HepG2 (cell line): ENCODE results near the gene USP5. TPM values are rescaled to one million over a fixed set of nuclear protein-coding genes. Genes with fewer than 3 reads are reported as not detected.
A peak's percentile ranks its signal among the peaks of the same experiment; 100 is the strongest.

Experiments used
- GPN1 ChIP-seq: sonication (generic); formaldehyde crosslinking; IDR thresholded peaks from 2 replicates; pipeline ENCODE4 v1.5.1; 2020; ENCODE audit warnings: missing genetic modification reagents, borderline replicate concordance
- HNF1B ChIP-seq: sonication (generic); formaldehyde crosslinking; IDR thresholded peaks from 2 replicates; pipeline ENCODE4 v1.5.1; 2020; ENCODE audit warnings: mild to moderate bottlenecking, moderate library complexity, missing genetic modification reagents
- MED1 ChIP-seq: sonication (generic); formaldehyde crosslinking; IDR thresholded peaks from 2 replicates; pipeline ENCODE4 v1.4.0; 2020; ENCODE audit warnings: missing genetic modification reagents
- NFE2L2 ChIP-seq: fragments of 150-350 bp; IDR thresholded peaks from 2 replicates; pipeline ENCODE4 v1.6.1; 2014; ENCODE audit warnings: low read length
- NR2C2 ChIP-seq: sonication (generic); formaldehyde crosslinking; IDR thresholded peaks from 2 replicates; pipeline ENCODE4 v1.4.0; 2020; ENCODE audit warnings: missing genetic modification reagents, mild to moderate bottlenecking, moderate library complexity, borderline replicate concordance
- PAX8 ChIP-seq: sonication (generic); formaldehyde crosslinking; IDR thresholded peaks from 2 replicates; pipeline ENCODE4 v1.8.0; 2022; ENCODE audit warnings: mild to moderate bottlenecking, missing genetic modification reagents, borderline replicate concordance
- POGZ ChIP-seq: sonication (generic); formaldehyde crosslinking; IDR thresholded peaks from 2 replicates; pipeline ENCODE4 v1.4.0; 2020; ENCODE audit warnings: mild to moderate bottlenecking, missing genetic modification reagents
- RARG ChIP-seq: sonication (generic); formaldehyde crosslinking; IDR thresholded peaks from 2 replicates; pipeline ENCODE4 v1.4.0; 2020; ENCODE audit warnings: low read depth, mild to moderate bottlenecking, missing genetic modification reagents
- SMC3 ChIP-seq: IDR thresholded peaks from 2 replicates; pipeline ENCODE4 v1.6.1; 2011; ENCODE audit warnings: low read length, improper control_type of control experiment
- ZBTB10 ChIP-seq: sonication (generic); formaldehyde crosslinking; IDR thresholded peaks from 2 replicates; pipeline ENCODE4 v1.4.0; 2020; ENCODE audit warnings: missing genetic modification reagents, borderline replicate concordance
- ZHX2 ChIP-seq, 2 experiments: sonication (generic) in 1 of 2; formaldehyde crosslinking in 1 of 2; IDR thresholded peaks; 2 replicates each; pipeline versions ENCODE4 v1.6.1 to v1.9.0; 2014 to 2022; ENCODE audit warnings: antibody characterized with exemption in 1 of 2, borderline replicate concordance in 1 of 2, inconsistent platforms in 1 of 2, low read depth in 1 of 2, missing genetic modification reagents in 1 of 2
- ZNF275 ChIP-seq: sonication (generic); formaldehyde crosslinking; IDR thresholded peaks from 2 replicates; pipeline ENCODE4 v1.8.0; 2022; ENCODE audit warnings: missing genetic modification reagents, mild to moderate bottlenecking, inconsistent platforms, borderline replicate concordance
- ZNF737 ChIP-seq: sonication (generic); formaldehyde crosslinking; IDR thresholded peaks from 2 replicates; pipeline ENCODE4 v1.5.0; 2020; ENCODE audit warnings: missing genetic modification reagents, mild to moderate bottlenecking, borderline replicate concordance
- polyA plus RNA-seq, 8 experiments: library from polyadenylated mRNA; depleted of rRNA in 3 of 8; stranded (reverse) in 7 of 8; unstranded in 1 of 8; fragments of >200 nt; fragmentation: Illumina TruSeq in 4 of 8; extraction: Trizol in 4 of 8; gene quantifications; 2 replicates each; pipeline versions ENCODE4 v1.2.1 to v1.2.3, GENCODE V29; 2011 to 2016; ENCODE audit warnings: low read depth in 4 of 8, missing spikeins in 1 of 8, mixed read lengths in 1 of 8; ENCODE audit not compliant: insufficient read depth in 1 of 8
- total RNA-seq, 5 experiments: library from RNA; depleted of rRNA; stranded (reverse); fragments of >200 nt; fragmentation: Illumina TruSeq; extraction: Trizol; gene quantifications; 2 replicates each; pipeline ENCODE4 v1.2.3, GENCODE V29; 2016; ENCODE audit warnings: low read depth in 1 of 5

The USP5 gene
- total and polyA plus RNA-seq, 2 of the 13 experiments (the other 11 are each of a cell fraction or from before 2014, with no cell fraction given), result 39.6 to 56.0 TPM

- TF ChIP-seq HNF1B (CRISPR knock-in tag) (0 out of 2 replicates have a peak, but pooled peaks have one; percentile 3), POGZ (CRISPR knock-in tag) (0 out of 2 replicates have a peak, but pooled peaks have one; percentile 2), MED1 (CRISPR knock-in tag) (no peak), GPN1 (no peak), RARG (CRISPR knock-in tag) (no peak), PAX8 (CRISPR knock-in tag) (no peak), SMC3 (no peak), ZBTB10 (CRISPR knock-in tag) (no peak), ZNF737 (CRISPR knock-in tag) (no peak), ZHX2 (IDR thresholded peaks at IDR 0.05; ENCODE audit: low read depth) (no peak), ZHX2 (CRISPR knock-in tag; IDR thresholded peaks at IDR 0.05; ENCODE audit: borderline replicate concordance) (no peak), NR2C2 (CRISPR knock-in tag) (peak; percentile 13), ZNF275 (CRISPR knock-in tag) (no peak), NFE2L2 (no peak)
Observed at GRCh38 chr12:6852651-6853354, 853 bp downstream of the USP5 start (continued).
